LNCaP clone FGC (cell line): ENCODE results near the gene USH2A.
A peak's percentile ranks its signal among the peaks of the same experiment; 100 is the strongest.

Experiments
- DNase-seq: peaks from one replicate; pipeline ENCODE4 v3.0.0-alpha.2; 2011; ENCODE audit warnings: low read depth
- H3K4me3 ChIP-seq: 2 replicates; pipeline ENCODE4 v1.5.1; 2011; ENCODE audit warnings: mild to moderate bottlenecking, low read depth, low read length, control low read depth
- CTCF ChIP-seq: IDR thresholded peaks from 2 replicates; pipeline ENCODE4 v1.5.1; 2012; ENCODE audit warnings: mild to moderate bottlenecking; ENCODE audit not compliant: control insufficient read depth, insufficient read depth; ENCODE audit errors: extremely low read depth

The USH2A gene

DNA sequence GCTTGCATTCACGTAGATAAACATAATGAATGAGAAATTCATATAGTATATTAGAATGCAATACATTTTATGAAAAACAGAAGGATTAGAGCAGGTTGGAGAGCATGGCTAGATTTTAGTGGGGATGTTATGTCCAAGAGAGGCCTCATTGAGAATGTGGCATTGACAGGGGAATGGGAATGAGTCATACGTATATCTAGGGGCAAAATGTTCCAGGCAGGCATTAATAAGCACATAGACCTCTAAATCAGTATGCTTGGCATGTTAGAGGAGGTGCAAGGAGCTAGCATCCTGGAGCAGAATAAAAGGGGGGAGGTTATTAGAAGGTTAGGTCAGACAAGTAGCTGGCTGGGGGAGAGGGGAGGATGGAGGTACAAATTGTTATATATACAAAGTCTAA is 93.0 kb downstream of the USH2A start:
- H3K4me3 ChIP-seq: no peak overlapping the region
- TF ChIP-seq CTCF: no peak
- DNase-seq: no peak

- no peak overlapping the region for H3K4me3 ChIP-seq
- DNase-seq: no peak
- TF ChIP-seq CTCF: no peak
Measured at GRCh38 chr1:216325946-216326345, 97.3 kb downstream of the USH2A start.

DNA sequence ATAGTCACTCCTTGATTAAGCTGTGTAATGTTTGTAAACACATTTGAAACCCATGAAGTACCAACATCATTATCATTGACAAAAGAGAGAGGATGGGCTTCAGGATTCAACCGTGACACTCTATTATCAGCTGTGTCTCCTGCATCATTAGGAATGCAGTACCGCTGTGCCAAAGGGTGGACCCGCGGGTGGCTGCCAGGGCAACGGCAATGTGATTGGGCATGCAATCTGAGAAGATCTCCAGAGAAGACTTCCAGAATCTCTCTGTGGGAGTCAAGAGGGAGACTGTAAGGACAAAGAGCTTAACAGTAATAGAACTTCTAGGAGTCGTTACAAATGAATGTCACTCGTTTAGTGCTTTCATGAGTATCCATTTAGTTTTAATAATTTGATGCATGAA is 97.9 kb downstream of the USH2A start:
- no peak for DNase-seq
- no peak overlapping the region for H3K4me3 ChIP-seq
- no peak for TF ChIP-seq CTCF

- H3K4me3 ChIP-seq: no peak overlapping the region
- TF ChIP-seq CTCF: no peak
- no peak for DNase-seq
Measured at GRCh38 chr1:216323344-216323743, 99.9 kb downstream of the USH2A start.

- no peak for DNase-seq
- no peak overlapping the region for H3K4me3 ChIP-seq
- TF ChIP-seq CTCF: no peak
Measured at GRCh38 chr1:216314379-216315095, 108.7 kb downstream of the USH2A start.

DNA sequence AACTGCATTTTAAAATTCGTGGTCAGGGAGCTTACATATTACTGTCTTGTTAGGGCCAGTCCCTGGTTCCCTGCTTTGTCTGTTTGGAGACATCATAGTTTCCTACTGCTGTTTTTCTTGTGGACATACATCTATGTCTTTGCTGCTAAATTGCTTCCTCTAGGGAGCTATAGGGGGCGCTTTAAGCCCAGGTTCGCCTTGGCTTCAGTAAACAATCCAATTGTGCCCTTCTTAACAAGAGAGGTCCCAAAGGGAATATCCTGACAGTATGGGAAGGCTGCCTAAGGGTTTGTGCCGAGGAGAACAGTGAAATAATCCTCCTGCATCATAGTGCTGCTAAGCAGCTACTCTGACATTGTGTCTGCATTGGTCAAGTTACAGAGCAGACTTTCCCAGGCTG is 112.5 kb downstream of the USH2A start:
- no peak overlapping the region for H3K4me3 ChIP-seq
- TF ChIP-seq CTCF: peak; percentile 59
- no peak for DNase-seq

DNA sequence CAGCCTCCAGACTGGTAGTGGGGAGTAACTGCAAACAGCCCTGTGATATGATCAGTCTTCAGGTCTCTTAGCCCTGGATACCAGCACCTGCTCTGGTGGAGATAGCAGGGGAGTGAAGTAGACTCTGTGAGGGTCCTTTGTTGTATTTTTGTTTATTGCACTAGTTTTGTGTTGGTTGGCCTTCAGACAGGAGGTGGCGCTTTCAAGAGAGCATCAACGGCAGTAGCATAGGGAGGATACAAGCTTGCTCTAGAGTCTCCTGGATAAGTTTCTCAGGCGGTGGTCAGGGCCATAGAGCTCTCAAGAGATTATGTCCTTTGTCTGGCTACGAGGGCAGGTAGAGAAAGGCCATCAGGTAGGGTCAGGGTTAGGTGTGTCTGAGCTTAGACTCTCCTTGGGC is 116.4 kb downstream of the USH2A start:
- no peak overlapping the region for H3K4me3 ChIP-seq
- DNase-seq: no peak
- no peak for TF ChIP-seq CTCF
